Neural cell (in vitro differentiated cells): ENCODE measurements around the gene LHFPL6. TPM values are rescaled to one million over a fixed set of nuclear protein-coding genes. Genes with fewer than 3 reads are reported as not detected.

Experiments
- H2AFZ ChIP-seq: fragments of 200-600, 300-800 bp; sonication (generic), shearing (Covaris generic); 2 replicates; pipeline ENCODE4 v1.6.0; 2014; ENCODE audit warnings: low read depth, mild to moderate bottlenecking, antibody characterized with exemption, low read length, moderate library complexity
- H3F3A ChIP-seq: fragments of 200-600 bp; shearing (Covaris generic); 2 replicates; pipeline ENCODE4 v1.6.1; 2016; ENCODE audit warnings: mild to moderate bottlenecking, moderate library complexity, mixed read lengths, antibody characterized with exemption, low read length; ENCODE audit not compliant: insufficient read depth, poor library complexity, severe bottlenecking
- H3K27ac ChIP-seq: fragments of 200-600, 300-800 bp; sonication (generic), shearing (Covaris generic); 2 replicates; pipeline ENCODE4 v1.5.1; 2014; ENCODE audit warnings: mild to moderate bottlenecking, low read length, moderate library complexity
- H3K27me3 ChIP-seq: fragments of 300-800, 200-600 bp; sonication (generic), shearing (Covaris generic); 2 replicates; pipeline ENCODE4 v1.6.0; 2014; ENCODE audit warnings: mild to moderate bottlenecking, low read depth, low read length, moderate library complexity; ENCODE audit not compliant: insufficient read depth
- H3K36me3 ChIP-seq: fragments of 300-800, 200-600 bp; sonication (generic), shearing (Covaris generic); 2 replicates; pipeline ENCODE4 v1.5.1; 2014; ENCODE audit warnings: mild to moderate bottlenecking, antibody characterized with exemption, low read length, moderate library complexity; ENCODE audit not compliant: insufficient read depth
- H3K4me2 ChIP-seq: fragments of 300-800, 200-600 bp; sonication (generic), shearing (Covaris generic); 2 replicates; pipeline ENCODE4 v1.6.0; 2014; ENCODE audit warnings: mild to moderate bottlenecking, low read length
- H3K4me3 ChIP-seq: fragments of 300-800, 200-600 bp; sonication (generic), shearing (Covaris generic); 2 replicates; pipeline ENCODE4 v1.5.1; 2014; ENCODE audit warnings: mild to moderate bottlenecking, low read length, moderate library complexity
- H3K79me2 ChIP-seq: fragments of 200-600 bp; shearing (Covaris generic); replicated peaks from 2 replicates; pipeline ENCODE4 v1.6.0; 2014; ENCODE audit warnings: mild to moderate bottlenecking, low read length, moderate library complexity; ENCODE audit not compliant: insufficient read depth
- H3K9ac ChIP-seq: fragments of 300-800, 200-600 bp; sonication (generic), shearing (Covaris generic); 2 replicates; pipeline ENCODE4 v1.6.1; 2016; ENCODE audit warnings: mild to moderate bottlenecking, low read length, mixed read lengths
- H3K9me2 ChIP-seq: fragments of 200-600 bp; shearing (Covaris generic); 2 replicates; pipeline ENCODE4 v1.6.1; 2016; ENCODE audit warnings: mild to moderate bottlenecking, low read length, mixed read lengths; ENCODE audit not compliant: insufficient read depth
- H3K9me3 ChIP-seq: fragments of 200-600, 300-800 bp; sonication (generic), shearing (Covaris generic); 2 replicates; pipeline ENCODE4 v1.6.1; 2016; ENCODE audit warnings: mild to moderate bottlenecking, mixed run types, low read length, moderate library complexity, mixed read lengths
- H4K20me1 ChIP-seq: fragments of 200-600 bp; shearing (Covaris generic); 2 replicates; pipeline ENCODE4 v1.6.1; 2016; ENCODE audit warnings: mild to moderate bottlenecking, mixed run types; ENCODE audit not compliant: insufficient read depth
- CTCF ChIP-seq: fragments of 450-650 bp; IDR thresholded peaks from 2 replicates; pipeline ENCODE4 v1.5.1; 2014; ENCODE audit warnings: antibody characterized with exemption, mild to moderate bottlenecking, moderate library complexity; ENCODE audit not compliant: poor library complexity, severe bottlenecking
- EP300 ChIP-seq: fragments of 450-650 bp; conservative IDR thresholded peaks from 2 replicates; pipeline ENCODE4 v1.6.1; 2014; ENCODE audit warnings: antibody characterized with exemption, mild to moderate bottlenecking, moderate library complexity; ENCODE audit not compliant: poor library complexity, severe bottlenecking
- EZH2 ChIP-seq: fragments of 200-600, 300-800 bp; shearing (Covaris generic), sonication (generic); IDR thresholded peaks from 2 replicates; pipeline ENCODE4 v1.6.1; 2014; ENCODE audit warnings: antibody characterized with exemption, low read length, borderline replicate concordance, mild to moderate bottlenecking; ENCODE audit not compliant: insufficient read depth, poor library complexity, severe bottlenecking
- MXI1 ChIP-seq: fragments of 450-650 bp; conservative IDR thresholded peaks from 2 replicates; pipeline ENCODE4 v1.6.1; 2014; ENCODE audit warnings: antibody characterized with exemption, mild to moderate bottlenecking; ENCODE audit not compliant: poor library complexity, severe bottlenecking
- POLR2AphosphoS5 ChIP-seq: IDR thresholded peaks from 2 replicates; pipeline ENCODE4 v1.6.1; 2012
- RAD21 ChIP-seq: fragments of 450-650 bp; conservative IDR thresholded peaks from 2 replicates; pipeline ENCODE4 v1.6.1; 2014; ENCODE audit warnings: antibody characterized with exemption, mild to moderate bottlenecking, moderate library complexity
- REST ChIP-seq: IDR thresholded peaks from 2 replicates; pipeline ENCODE4 v1.6.1; 2012; ENCODE audit warnings: borderline replicate concordance
- SMC3 ChIP-seq: fragments of 450-650 bp; conservative IDR thresholded peaks from 2 replicates; pipeline ENCODE4 v1.6.1; 2014; ENCODE audit warnings: antibody characterized with exemption, mild to moderate bottlenecking, moderate library complexity; ENCODE audit not compliant: poor library complexity
- TAF1 ChIP-seq: IDR thresholded peaks from 2 replicates; pipeline ENCODE4 v1.6.1; 2012; ENCODE audit warnings: low read depth
- polyA plus RNA-seq: library from polyadenylated mRNA; depleted of rRNA; stranded (reverse); fragments of >200 nt; gene quantifications from 2 replicates; pipeline ENCODE4 v1.2.3, GENCODE V29; 2014

LHFPL6 gene
- polyA plus RNA-seq, 1 donor from 2014 or later: 36.3 TPM

GRCh38 chr13:39510316-39510695 lies 92.7 kb downstream of the LHFPL6 start:
- no peak overlapping the region for H3K4me2 ChIP-seq
- TF ChIP-seq REST (no peak), MXI1 (no peak), SMC3 (no peak), CTCF (no peak), POLR2AphosphoS5 (no peak), RAD21 (no peak), EZH2 (no peak), EP300 (no peak), TAF1 (no peak)
- H3K36me3 ChIP-seq: no peaks in the 10 kb centered on the region

GRCh38 chr13:39509616-39510315 lies 93.2 kb downstream of the LHFPL6 start:
- no peak overlapping the region for H3K9ac ChIP-seq
- no peaks in the 10 kb centered on the region for H4K20me1 ChIP-seq
- H3K9me2 ChIP-seq: no peaks in the 10 kb centered on the region
- peaks cover 14% of the 10 kb centered on the region for H3F3A ChIP-seq
- H3K27ac ChIP-seq: no peak overlapping the region
- no peak overlapping the region for H3K4me3 ChIP-seq
- TF ChIP-seq EZH2: no peak
- TF ChIP-seq CTCF: no peak
- no peak for TF ChIP-seq EP300
- TF ChIP-seq TAF1: no peak
- no peak for TF ChIP-seq SMC3
- no peak for TF ChIP-seq POLR2AphosphoS5
- TF ChIP-seq RAD21: no peak
- H3K79me2 ChIP-seq: peaks cover 18% of the 10 kb centered on the region
- H3K36me3 ChIP-seq: no peaks in the 10 kb centered on the region
- H3K27me3 ChIP-seq: no peaks in the 10 kb centered on the region
- no peak overlapping the region for H2AFZ ChIP-seq
- no peak overlapping the region for H3K4me2 ChIP-seq
- H3K9me3 ChIP-seq: no peaks in the 10 kb centered on the region

More at GRCh38 chr13:39510316-39510695, 92.7 kb downstream of the LHFPL6 start:
- Histone ChIP-seq H3K9ac (no peak overlapping the region), H3K27me3 (no peaks in the 10 kb centered on the region), H4K20me1 (no peaks in the 10 kb centered on the region), H3K79me2 (peaks cover 18% of the 10 kb centered on the region), H3K9me2 (no peaks in the 10 kb centered on the region), H3K9me3 (no peaks in the 10 kb centered on the region), H2AFZ (no peak overlapping the region), H3F3A (peaks cover 14% of the 10 kb centered on the region), H3K27ac (no peak overlapping the region), H3K4me3 (no peak overlapping the region)
